SIG-M5 (cell line): Measurements from ENCODE around the gene MMP17.

ENCODE experiments used
- DNase-seq: peaks from one replicate; lab custom pipeline; 2025; lab: John Stamatoyannopoulos, UW

Gene MMP17

DNA sequence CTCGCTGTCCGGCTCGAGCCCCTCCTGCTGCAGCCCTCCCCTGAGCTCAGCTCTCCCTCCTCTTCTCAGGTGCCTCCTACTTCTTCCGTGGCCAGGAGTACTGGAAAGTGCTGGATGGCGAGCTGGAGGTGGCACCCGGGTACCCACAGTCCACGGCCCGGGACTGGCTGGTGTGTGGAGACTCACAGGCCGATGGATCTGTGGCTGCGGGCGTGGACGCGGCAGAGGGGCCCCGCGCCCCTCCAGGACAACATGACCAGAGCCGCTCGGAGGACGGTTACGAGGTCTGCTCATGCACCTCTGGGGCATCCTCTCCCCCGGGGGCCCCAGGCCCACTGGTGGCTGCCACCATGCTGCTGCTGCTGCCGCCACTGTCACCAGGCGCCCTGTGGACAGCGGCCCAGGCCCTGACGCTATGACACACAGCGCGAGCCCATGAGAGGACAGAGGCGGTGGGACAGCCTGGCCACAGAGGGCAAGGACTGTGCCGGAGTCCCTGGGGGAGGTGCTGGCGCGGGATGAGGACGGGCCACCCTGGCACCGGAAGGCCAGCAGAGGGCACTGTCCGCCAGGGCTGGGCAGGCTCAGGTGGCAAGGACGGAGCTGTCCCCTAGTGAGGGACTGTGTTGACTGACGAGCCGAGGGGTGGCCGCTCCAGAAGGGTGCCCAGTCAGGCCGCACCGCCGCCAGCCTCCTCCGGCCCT lies 22.8 kb downstream of the MMP17 start:
- DNase-seq, result no peak

DNA sequence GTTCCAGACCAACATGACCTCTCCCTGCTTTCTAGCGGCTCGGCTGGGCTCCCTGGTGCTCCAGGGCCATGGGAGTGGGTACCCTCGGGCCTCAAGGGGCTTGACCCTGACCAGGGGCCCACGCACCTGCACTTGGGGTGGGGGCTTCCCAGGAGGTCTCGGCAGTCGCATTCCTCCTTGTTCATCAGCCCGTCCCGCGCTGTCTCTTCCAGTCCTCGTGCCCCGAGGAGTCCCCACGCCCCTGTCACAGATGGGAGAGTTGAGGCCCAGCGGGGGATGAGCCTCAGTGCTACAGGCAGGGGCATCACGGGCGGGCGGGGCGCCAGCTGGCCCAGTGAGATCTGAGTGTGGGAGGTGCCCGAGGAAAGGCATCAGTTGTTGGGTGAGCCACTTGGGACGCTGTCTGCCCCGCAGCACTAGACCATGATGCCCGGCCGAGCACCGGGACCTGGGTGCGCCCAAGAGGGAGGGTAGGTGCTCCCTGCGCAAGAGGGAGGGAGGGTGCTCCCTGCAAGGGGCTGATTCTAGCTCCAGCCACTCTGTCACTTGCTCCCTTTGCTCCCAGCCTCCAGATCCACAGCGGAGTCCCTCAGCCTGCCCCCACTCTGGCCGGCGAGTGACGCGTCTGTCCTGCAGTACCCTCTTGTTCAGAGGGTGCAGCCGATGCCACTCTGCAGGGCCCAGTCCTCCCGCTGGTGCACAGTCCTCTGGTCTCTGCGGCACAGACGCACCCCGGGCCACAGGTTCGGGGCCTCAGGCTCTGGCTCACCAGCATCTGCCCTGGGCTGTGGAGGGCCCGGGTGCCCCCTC lies 23.8 kb downstream of the MMP17 start:
- no peak for DNase-seq

DNA sequence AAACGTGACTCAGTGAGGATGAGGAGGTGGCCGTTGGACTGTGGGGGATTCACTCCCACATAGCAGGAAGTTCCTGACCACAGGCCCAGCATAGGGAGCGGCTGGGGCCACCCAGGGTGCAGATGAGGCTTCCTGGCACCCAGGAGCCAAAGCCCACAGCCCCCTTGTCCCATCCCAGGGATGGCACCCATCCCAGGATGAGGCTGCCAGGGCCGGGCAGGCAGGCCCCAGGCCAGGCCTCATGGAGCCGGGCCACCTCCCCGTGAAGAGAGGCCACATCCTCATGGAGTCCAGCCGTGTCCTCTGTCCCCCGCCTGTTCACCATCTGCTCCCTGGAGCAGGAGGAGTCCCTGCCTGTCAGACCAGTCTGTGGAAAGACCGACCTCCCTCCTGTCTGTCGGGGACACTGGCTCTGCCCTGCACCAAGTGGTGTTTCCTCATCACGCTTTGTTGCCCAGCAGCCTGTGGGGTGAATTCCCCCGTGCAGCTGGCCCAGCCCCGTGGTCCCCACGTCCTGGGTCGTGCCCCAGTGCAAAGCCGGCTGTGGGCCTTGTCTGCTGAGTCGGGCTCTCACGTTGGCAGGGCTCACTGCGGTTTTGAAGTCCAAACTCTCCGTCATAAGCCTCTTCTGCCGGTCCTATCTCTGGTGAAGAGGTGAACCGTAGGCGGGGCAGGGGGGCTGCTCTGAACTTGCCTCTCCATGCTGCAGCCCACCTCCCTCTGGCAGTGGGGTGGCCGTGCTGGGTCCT lies 24.5 kb downstream of the MMP17 start:
- no peak for DNase-seq

DNA sequence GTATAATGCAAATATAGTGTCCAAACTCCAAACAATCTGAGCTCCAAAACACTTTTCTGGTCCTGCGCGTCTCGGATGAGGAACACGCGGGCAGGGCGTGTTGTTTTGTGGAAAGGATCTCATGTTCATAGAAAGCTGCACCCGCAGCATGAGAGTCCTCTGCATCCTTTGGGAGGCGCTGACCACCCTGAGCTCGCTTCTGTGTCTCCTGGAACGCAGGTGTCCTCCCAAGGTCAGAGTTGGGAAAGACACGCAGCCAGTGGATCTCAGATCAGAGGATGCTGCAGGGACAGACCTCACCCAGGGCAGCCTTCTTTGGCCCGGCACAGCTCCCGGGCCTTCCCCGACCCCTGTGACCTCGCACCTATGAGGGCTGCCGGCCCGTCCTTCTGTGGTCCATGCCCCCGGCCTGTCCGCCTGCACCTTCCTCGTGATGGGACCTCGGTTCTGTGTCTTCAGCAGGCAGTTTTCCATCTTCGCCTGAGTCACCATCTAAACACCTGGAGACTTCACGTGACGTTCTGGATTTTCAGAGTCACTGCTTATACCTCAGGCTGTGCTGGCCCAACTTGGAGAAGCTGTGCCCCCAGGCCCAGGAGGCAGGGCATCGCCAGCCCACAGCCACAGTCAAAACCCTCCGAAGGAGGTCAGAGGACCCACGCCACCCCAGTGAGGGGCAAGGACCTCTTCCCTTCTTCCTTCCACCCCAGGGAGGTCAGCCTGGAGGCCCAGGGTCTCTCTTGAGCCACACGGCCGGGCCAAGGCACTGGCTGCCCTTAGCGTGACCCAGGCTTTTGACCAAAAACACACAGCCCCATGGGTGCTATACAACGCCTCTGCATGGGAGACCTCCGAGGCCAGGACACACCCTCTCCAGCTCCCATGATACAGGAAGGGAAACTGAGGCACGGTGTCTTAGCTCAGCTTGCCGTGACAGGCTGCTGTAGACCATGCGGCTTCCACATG lies 25.9 kb downstream of the MMP17 start:
- no peak for DNase-seq

DNA sequence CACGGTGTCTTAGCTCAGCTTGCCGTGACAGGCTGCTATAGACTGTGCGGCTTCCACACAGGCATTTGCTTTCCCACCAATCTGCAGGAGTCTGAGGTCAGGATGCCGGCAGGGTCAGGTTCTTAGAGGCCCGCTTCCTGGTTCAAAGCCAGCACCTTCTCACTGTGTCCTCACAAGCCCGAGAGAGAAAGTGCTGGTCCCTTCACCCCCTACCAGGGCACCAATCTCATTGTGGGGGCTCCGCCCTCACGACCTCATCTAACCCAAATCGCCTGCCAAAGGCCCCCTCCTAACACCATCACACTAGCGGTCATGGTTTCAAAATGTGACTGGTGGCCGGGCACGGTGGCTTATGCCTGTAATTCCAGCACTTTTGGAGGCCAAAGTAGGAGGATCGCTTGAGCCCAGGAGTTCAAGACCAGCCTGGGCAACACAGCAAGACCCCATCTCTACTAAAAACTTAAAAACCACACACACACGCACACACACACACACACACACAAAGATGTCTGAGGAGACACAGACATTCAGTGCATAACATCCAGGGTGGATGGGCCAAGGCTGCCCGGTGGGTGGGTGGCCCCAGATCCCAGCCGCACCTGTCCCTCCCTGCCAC lies 26.8 kb downstream of the MMP17 start:
- no peak for DNase-seq

DNA sequence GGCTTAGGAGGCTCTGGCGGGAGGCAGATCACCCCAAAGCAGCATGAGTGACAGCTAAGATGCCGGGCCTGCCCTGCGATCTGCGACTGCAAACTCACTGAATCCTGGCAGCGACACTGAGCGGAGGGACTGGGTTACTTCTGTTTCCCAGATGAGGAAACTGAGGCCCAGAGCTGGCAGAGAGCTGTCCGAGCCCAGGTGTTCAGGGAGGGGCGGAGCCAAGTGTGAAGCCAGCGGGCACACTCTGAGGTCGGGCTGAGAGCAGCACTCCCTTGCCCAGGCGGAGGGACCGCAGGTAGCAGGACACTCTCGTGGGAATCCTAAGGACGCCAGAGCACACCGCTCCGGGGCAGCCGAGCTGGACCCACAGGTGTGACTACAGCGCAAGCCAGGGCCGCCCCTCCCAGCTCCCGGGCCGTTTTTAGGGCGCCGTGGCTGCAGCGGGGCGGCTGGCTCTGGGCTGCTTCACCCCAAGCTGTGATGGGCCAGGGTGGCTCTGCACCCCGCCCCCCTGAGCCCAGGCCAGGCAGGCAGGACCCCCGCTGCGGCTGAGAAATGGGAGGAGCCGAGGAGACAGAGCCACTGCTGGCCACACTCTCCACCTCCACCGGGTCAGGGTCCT lies 27.4 kb downstream of the MMP17 start:
- DNase-seq, result no peak

DNA sequence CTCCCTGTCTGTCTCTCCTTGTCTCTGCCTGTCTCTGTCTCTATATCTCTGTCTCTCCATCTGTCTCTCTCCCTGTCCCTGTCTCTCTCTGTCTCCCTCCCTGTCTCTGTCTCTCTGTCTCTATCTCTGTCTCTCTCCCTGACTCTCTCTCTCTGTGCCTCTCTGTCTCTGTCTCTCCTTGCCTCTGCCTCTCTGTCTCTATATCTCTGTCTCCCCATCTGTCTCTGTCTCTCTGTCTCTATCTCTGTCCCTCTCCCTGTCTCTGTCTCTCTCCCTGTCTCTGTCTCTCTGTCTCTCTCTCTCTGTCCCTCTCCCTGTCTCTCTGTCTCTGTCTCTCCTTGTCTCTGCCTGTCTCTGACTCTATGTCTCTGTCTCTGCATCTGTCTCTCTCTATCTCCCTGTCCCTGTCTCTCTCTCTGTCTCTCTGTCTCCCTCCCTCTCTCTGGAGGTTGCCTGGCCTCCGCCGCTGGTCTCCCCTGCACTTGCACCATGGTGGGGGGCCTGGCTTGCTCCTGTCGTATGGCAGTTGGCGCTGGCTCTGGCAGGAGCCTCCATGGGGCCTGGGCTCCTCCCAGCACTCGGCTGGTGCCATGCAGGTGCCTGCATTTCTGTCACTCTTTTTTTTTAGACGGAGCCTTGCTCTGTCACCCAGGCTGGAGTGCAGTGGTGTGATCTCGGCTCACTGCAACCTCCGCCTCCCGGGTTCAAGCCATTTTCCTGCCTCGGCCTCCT lies 28.3 kb downstream of the MMP17 start:
- no peak for DNase-seq

DNA sequence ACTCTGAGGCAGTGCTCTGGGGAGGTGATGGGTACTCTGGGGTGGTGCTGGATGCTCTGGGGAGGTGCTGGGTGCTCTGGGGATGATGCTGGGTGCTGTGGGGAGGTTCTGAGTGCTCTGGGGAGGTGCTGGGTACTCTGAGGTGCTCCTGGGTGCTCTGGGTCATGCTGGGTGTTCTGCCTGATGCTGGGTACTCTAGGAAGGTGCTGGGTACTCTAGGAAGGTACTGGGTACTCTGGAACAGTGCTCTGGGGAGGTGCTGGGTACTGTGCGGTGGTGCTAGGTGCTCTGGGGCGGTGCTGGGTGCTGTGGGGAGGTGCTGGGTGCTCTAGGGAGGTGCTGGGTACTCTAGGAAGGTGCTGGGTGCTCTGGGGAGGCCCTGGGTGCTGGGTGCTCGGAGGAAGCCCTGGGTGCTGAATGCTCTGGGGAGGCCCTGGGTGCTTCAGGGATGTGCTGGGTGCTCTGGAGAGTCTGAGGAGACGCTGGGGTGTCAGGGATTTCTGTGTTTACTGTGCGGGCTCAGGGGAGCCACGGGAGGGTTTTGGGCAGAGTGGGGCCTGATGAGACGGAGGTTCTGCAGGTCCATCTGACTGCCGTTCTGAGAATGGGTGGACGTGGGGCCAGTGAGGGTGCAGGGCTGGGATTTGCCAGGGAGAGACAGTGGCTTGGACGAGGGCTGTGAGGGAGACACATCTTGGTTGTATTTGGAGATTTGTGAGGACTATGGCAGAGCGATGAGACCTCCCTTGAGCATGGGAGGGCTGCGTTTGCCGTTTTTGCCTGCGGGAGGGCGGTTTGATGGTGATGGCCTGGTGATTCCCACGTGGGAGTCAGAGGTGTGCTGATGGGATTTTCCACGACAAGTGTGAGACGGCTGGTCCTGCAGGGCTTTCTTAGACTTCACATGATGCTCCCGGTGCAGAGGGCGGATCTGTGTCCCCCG lies 30.0 kb downstream of the MMP17 start:
- no peak for DNase-seq

DNA sequence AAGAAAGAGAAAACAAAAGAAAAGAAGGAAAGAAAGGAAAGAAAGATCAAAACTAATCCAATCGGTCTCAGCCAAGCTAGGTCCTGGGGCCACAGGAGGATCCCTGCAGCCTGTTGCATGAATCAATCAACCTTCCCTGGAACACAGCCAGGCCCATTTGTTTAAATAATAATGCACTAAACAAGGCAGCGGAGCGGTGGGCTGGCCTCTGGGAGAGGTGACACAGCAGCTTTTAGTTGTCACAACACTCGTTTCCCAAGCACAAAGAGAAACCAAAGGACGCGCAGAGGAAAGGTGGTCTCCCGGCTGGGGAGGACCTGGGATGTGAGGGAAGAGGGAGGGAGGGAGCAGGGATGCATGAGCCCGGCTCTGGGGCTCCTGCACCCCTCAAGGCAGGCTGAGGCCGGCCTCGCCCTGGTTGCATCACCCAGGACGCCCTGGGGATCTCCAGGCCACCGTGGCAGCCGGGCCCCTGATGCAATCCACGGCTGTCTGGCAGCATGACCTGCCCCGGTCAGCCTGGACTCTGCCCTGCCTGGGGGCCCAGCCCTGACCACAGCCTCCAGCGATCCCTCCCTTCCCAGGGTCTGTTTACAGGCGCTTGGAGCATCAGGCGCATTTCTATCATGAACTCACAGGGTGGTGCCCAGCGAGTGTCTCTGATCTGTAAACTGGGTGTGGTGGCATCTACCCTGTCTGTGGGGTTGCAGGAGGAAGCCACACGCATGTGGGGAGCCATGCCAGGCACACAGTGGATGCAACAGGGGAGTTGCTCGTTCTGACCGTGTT lies 32.5 kb downstream of the MMP17 start:
- DNase-seq, result peak; percentile 38

DNA sequence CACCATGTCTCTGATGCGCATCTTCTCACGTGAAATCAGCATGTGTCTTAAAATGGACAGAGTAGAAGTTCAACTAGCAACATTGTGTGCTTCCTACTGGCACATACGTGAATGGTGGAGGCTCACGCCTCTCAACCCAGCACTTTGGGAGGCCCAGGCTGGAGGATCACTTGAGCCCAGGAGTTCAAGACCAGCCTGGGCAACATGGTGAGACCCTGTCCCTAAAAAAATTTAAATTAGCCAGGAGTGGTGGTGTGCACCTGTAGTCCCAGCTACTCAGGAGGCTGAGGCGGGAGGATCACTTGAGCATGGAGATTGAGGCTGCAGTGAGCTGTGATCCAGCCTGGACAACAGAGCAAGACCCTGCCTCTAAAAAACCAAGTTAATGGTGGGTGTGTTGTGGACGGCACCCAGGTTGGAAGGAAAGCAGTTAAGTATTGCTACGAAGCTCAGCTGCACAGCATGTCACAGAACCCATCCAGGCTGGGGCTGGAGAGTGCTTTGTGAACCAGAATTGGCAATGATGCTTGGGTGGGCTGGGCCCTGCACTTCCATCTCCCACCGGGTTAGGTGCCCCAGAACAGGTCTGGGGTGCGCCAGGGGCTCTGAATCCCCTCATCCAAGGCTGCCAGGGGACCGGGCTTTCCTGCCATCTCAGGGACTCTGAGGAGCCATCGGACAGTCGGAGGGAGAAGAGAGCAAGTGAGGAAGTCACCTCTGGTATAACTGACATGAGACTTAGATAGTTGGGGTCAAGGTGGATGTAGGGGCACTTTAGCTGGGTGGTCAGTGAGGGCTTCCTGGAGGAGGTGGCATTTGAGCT lies 33.3 kb downstream of the MMP17 start:
- DNase-seq, result no peak

DNA sequence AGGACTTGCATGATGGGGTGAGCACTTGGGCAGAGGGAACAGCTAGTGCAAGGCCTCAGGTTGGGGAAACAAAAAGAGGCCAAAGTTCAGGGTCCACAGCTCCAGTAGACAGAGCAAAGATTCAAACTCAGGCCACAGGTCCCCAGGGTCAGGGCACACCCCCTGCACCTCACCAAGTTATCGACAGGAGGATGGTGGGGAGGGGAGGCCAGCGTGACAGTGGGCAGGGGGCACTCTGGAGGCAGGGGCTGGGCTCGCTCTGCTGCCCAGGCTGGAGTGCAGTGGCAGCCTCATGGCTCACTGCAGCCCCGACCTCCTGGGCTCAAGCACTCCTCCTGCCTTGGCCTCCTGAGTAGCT lies 33.9 kb downstream of the MMP17 start:
- DNase-seq, result no peak

DNA sequence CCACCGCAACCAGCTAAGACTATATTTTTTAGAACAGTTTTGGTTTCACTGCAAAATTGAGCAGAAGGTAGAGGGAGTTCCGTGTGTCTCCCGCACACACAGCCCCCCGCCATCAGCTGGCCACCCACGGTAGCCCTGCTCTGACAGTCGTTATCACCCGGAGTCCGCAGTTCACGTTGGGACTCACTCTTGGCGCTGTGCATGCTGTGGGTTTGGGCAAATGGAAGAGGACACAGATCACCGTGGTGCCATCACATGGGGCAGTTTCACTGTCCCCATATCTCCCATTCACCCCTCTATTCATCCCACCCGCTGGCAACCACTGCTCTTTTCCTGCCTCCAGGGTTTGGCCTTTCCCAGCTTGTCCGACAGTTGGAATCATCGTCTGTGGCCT lies 34.4 kb downstream of the MMP17 start:
- no peak for DNase-seq

DNA sequence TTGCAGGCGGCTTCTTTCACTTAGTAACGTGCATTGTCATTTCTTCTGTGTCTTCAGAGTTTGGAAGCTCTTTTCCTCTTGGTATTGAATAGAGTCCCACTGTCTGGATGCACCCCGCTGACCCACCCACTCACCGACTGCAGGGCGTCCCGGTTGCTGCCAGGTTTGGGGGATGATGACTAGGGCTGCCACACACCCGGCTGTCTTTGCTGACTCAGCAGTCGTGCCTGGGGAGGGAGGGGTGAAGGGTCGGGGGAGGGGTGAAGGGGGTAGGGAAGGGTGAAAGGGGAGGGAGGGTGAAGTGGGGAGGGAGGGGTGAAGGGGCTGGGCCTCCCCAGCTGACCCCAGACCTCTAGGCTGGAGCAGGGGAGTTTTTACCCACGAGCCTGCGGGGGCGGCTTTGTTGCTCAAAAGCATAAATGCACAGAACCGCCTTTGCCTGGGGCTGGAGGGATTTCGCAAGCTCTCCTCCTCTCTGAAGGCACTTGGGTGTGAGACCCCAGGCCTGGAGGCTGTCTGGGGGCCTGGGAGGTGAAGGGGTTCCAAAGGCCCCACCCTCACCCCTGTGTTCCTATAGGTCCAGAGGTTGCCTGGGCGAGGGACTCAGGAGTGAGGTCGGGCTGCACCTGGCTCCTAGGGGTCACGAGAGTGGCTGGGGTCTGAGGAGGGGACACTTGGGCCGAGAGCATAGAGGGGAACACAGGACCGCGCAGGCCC lies 35.0 kb downstream of the MMP17 start:
- no peak for DNase-seq

DNA sequence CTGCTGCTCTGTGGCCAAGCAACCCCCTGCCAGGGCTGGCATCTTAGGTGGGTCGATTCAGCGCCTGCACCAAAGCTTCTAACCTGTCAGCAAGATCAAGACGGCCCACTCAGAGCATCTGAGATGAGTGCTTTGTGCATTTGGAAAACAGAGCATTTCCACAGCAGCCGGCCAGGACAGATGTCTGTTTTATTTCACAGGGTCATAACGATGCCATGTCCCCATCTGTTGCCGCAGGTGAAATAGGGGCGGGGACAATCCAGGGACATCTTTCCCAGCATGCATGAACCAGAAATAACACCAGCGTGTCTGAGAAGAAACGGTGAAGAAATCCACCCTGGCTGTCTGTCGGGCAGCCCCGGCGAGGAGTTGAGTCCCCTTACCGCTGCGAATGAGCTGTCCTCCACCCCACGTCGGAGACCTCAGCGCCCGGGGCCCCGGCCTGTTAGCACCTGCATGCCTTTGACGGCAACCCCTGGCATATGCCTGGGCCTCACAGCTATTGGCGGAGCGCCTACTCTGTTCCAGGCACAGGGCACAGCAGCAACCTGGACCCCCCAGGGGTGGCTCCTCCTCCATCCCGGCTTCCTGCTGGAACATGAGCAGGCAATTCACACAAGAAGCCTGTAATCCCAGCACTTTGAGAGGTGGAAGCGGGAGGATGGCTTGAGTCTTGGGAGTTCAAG lies 35.7 kb downstream of the MMP17 start:
- no peak for DNase-seq

DNA sequence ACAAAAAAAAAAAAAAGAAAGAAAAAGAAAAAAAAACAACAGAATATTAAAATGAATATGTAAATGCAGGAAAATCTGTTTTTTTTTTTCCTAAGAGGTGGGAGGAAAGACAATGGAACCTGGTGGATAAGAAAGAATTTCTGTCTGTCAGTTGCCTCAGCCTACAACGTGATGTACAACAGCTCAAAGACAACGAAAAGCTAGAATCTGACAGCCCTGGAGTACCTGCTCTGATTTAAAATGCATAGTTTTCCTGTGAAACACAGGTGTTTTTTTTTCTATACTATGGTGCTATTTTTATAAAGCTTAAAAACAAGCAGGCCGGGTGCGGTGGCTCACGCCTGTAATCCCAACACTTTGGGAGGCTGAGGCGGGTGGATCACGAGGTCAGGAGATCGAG lies 36.3 kb downstream of the MMP17 start:
- DNase-seq, result no peak
